Measurements from ENCODE around the gene DCLK1. TPM values are rescaled to one million over a fixed set of nuclear protein-coding genes. Genes with fewer than 3 reads are reported as not detected.

The DCLK1 gene
- total and polyA plus RNA-seq, 4 donors: 0.04 to 0.56 (median 0.20) TPM

- Histone ChIP-seq H3K36me3 (ENCODE audit: control insufficient read depth in 4 of 4, insufficient read depth in 3 of 4, low read depth in 1 of 4, low read length in 3 of 4) (no peaks in the 10 kb centered on the region), H3K27me3 (ENCODE audit: control insufficient read depth in 4 of 4, insufficient read depth in 4 of 4, low read length in 3 of 4) (peaks cover 0 to 11% (median 0%) of the 10 kb centered on the region in 4 donors), H3K4me1 (ENCODE audit: control insufficient read depth in 4 of 4, insufficient read depth in 4 of 4, low read length in 3 of 4) (peaks cover 0 to 1% (median 0%) of the 10 kb centered on the region in 4 donors), H3K27ac (ENCODE audit: low read depth in 1 of 2, low read length in 2 of 2) (no peak overlapping the region), H3K9me3 (ENCODE audit: control insufficient read depth in 4 of 4, low read length in 3 of 4) (no peaks in the 10 kb centered on the region), H3K9ac (ENCODE audit: low read depth in 1 of 2, low read length in 2 of 2) (no peak overlapping the region), H3K4me3 (ENCODE audit: low read depth in 1 of 3, low read length in 3 of 3) (no peak overlapping the region)
- DNase-seq (ENCODE audit: low spot score): no peak
- no peak for TF ChIP-seq JUND (IDR thresholded peaks at IDR 0.05)
- TF ChIP-seq CTCF (IDR thresholded peaks at IDR 0.05; ENCODE audit: low read depth, low read length, missing input control): no peak
- no peak for TF ChIP-seq TAF1 (conservative IDR thresholded peaks at IDR 0.05)
- TF ChIP-seq YY1 (IDR thresholded peaks at IDR 0.05): no peak
- TF ChIP-seq HNF4G (IDR thresholded peaks at IDR 0.05): no peak
- TF ChIP-seq SP1 (IDR thresholded peaks at IDR 0.05): no peak
- no peak for TF ChIP-seq NR2F2 (IDR thresholded peaks at IDR 0.05)
- no peak for TF ChIP-seq MAX (IDR thresholded peaks at IDR 0.05)
- TF ChIP-seq ZBTB33 (IDR thresholded peaks at IDR 0.05): no peak
- TF ChIP-seq RXRA (IDR thresholded peaks at IDR 0.05): no peak
- 75% methylated on average over 8 of the region's 8 CpGs for WGBS
Observed at GRCh38 chr13:35917942-35918645, 213.1 kb downstream of the DCLK1 start.

GRCh38 chr13:35917252-35917941, 213.8 kb downstream of the DCLK1 start:
- 43% methylated on average over 13 of the region's 13 CpGs for WGBS
- peaks cover 0 to 1% (median 0%) of the 10 kb centered on the region in 4 donors for H3K4me1 ChIP-seq (ENCODE audit: control insufficient read depth in 4 of 4, insufficient read depth in 4 of 4, low read length in 3 of 4)
- no peak overlapping the region for H3K9ac ChIP-seq (ENCODE audit: low read depth in 1 of 2, low read length in 2 of 2)
- H3K4me3 ChIP-seq (ENCODE audit: low read depth in 1 of 3, low read length in 3 of 3): no peak overlapping the region
- H3K9me3 ChIP-seq (ENCODE audit: control insufficient read depth in 4 of 4, low read length in 3 of 4): no peaks in the 10 kb centered on the region
- no peaks in the 10 kb centered on the region for H3K36me3 ChIP-seq (ENCODE audit: control insufficient read depth in 4 of 4, insufficient read depth in 3 of 4, low read depth in 1 of 4, low read length in 3 of 4)
- no peak for TF ChIP-seq GABPA (IDR thresholded peaks at IDR 0.05 in 1 of 2, conservative IDR thresholded peaks at IDR 0.05 in 1 of 2)
- no peak for TF ChIP-seq HNF4G (IDR thresholded peaks at IDR 0.05)
- no peak for TF ChIP-seq TAF1 (conservative IDR thresholded peaks at IDR 0.05)
- TF ChIP-seq JUND (IDR thresholded peaks at IDR 0.05): no peak
- TF ChIP-seq NR2F2 (IDR thresholded peaks at IDR 0.05): no peak
- no peak for TF ChIP-seq ATF3 (IDR thresholded peaks at IDR 0.05)
- no peak for TF ChIP-seq EGR1 (IDR thresholded peaks at IDR 0.05; ENCODE audit: low read depth in 2 of 2)
- TF ChIP-seq RAD21 (IDR thresholded peaks at IDR 0.05): no peak
- TF ChIP-seq SP1 (IDR thresholded peaks at IDR 0.05): no peak
- no peak for TF ChIP-seq FOXA1 (IDR thresholded peaks at IDR 0.05)
- no peak for TF ChIP-seq ZBTB33 (IDR thresholded peaks at IDR 0.05)
- no peak for TF ChIP-seq FOXA2 (IDR thresholded peaks at IDR 0.05)
- no peak for TF ChIP-seq MAX (IDR thresholded peaks at IDR 0.05)
- TF ChIP-seq CTCF (IDR thresholded peaks at IDR 0.05; ENCODE audit: low read depth, low read length, missing input control): no peak
- peaks cover 0 to 11% (median 0%) of the 10 kb centered on the region in 4 donors for H3K27me3 ChIP-seq (ENCODE audit: control insufficient read depth in 4 of 4, insufficient read depth in 4 of 4, low read length in 3 of 4)
- DNase-seq (ENCODE audit: low spot score): no peak
- no peak overlapping the region for H3K27ac ChIP-seq (ENCODE audit: low read depth in 1 of 2, low read length in 2 of 2)
